NK-92 (cell line): Measurements from ENCODE around the gene SPRYD7.
"Not testable (repeated sequence)": the region's sequence is repeated elsewhere in the genome, so short reads cannot be mapped to it uniquely, and the experiment has no call there.

Source experiments
- DNase-seq: peaks from one replicate; lab custom pipeline; 2025; ENCODE audit not compliant: unreplicated experiment; lab: John Stamatoyannopoulos, UW

Gene SPRYD7

DNA sequence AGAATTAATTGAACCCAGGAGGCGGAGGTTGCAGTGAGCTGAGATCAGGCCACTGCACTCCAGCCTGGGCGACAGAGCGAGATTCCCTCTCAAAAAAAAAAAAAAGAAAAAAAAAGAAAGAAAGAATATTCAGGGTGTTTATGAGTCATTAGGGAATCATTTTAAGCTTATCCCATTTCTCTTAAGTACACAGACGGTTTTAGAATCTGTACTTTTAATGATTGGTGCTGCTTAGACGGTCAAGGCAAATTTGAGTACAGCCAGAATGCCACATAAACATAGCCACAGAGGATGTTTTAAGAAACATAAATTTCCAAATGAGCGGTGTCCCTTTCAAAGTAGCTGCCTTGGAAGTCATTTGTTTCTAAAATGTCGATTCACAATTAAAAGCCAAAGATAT is 2.6 kb downstream of the SPRYD7 start:
- no peak for DNase-seq

DNA sequence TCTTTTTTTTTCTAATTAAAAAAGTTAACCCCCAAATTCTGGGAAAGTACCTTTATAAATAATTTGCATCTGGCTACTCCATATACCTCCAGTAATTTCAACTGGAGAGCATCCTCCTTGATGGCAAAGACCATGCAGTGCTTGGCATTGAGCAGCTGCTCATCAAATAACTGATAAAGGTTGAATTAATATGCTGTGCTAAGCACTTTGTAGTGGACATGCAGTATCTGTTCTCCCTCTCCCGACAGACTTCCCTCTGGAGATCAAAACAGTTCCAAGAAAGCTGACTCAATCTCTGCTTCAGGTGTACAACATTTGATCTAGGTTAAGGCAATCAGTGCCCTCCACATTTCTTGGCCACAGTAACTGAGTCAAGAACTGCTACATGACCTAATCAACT is 3.3 kb downstream of the SPRYD7 start:
- DNase-seq, result no peak

GRCh38 chr13:49932066-49932465 is 4.1 kb downstream of the SPRYD7 start:
- DNase-seq, result no peak

GRCh38 chr13:49927755-49928154 is 8.4 kb downstream of the SPRYD7 start:
- no peak for DNase-seq

- no peak for DNase-seq
These were observed 10.2 kb downstream of the SPRYD7 start for GRCh38 chr13:49925881-49926418.

GRCh38 chr13:49922301-49922700 is 13.8 kb downstream of the SPRYD7 start:
- no peak for DNase-seq

DNA sequence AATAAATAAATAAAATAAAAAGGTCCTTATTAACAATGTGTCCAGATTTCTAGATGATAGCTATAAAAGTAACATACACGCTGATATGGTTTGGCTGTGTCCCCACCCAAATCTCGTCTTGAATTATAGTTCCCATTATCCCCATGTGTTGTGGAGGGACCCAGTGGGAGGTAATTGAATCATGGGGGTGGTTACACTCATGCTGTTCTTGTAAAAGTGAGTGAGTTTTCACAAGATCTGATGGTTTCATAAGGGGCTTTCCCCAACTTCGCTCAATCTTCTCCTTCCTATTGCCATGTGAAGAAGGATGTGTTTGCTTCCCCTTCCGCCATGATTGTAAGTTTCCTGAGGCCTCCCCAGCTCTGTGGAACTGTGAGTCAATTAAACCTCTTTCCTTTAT is 15.2 kb downstream of the SPRYD7 start:
- DNase-seq, result not testable (repeated sequence)

DNA sequence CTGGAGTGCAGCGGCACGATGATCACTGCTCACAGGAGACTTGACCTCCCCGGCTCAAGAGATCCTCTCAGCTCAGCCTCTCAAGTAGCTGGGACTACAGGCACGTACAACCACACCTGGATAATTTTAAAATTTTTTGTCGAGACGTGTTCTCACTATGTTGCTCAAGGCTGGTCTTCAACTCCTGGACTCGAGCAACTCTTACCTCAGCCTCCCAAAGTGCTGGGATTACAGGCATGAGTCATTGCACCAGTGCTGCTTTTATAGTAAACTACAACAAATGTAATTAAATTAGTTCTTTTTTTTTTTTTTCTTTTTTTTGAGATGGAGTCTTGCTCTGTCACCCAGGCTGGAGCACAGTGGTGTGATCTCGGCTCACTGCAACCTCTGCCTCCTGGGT is 18.0 kb downstream of the SPRYD7 start:
- not testable (repeated sequence) for DNase-seq

GRCh38 chr13:49914947-49915346 is 21.2 kb downstream of the SPRYD7 start:
- no peak for DNase-seq

DNA sequence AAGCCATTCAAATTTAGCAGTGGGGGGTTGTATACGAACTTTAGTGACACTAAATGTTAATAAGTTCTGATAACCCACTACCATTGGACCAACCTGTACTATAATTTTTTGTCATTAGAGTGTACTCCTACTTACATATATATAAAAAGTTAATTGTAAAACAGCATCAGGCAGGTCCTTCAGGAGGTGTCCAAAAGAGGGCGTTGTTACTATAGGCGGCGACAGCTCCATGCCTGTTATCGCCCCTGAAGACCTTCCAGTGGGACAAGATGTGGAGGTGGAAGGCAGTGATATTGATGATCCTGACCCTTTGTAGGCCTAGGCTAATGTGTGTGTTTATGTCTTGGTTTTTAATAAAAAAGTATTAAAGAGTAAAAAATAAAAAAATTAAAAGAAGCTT is 27.5 kb downstream of the SPRYD7 start:
- DNase-seq, result no peak

- no peak for DNase-seq
These were observed 31.2 kb downstream of the SPRYD7 start for GRCh38 chr13:49904729-49905456.

- no peak for DNase-seq
These were observed 37.3 kb downstream of the SPRYD7 start for GRCh38 chr13:49898792-49899191.

GRCh38 chr13:49897713-49898112 is 38.4 kb downstream of the SPRYD7 start:
- no peak for DNase-seq

DNA sequence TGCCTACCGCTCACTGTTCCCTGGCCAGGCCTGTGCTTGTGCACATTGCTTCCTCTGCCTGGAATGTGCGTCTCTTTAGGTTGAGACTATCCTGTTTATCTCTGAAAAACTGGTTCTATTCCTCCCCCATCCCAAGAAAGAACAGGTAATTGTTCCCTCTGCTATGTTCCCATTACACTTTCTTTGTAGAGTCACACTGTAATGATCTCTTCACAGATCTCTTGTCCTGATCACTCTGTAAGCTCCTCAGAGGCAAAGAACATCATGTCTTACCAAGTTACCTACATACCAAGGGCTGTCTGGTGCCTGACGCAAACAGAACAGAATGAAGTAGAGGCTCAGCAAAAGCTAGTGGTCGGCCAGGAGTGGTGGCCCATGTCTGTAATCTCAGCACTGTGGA is 40.3 kb downstream of the SPRYD7 start:
- DNase-seq, result no peak

GRCh38 chr13:49893591-49893990 is 42.5 kb downstream of the SPRYD7 start:
- DNase-seq, result no peak

DNA sequence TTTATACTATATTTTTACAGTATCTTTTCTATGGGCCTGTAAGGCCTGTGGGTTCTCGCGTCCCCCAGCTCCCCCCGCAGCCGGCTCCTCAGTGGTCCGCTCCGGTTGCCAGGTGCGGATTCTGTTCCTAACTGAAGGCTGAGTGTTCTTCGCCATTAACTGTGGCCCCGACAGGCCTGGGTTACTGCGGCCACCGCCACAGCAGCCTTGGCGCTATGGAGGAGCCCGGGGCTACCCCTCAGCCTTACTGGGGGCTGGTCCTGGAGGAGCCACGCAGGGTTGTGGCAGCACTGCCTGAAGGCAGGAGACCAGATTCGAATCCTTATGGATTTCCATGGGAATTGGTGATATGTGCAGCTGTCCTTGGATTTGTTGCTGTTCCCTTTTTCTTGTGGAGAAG is 45.8 kb downstream of the SPRYD7 start:
- DNase-seq, result no peak

DNA sequence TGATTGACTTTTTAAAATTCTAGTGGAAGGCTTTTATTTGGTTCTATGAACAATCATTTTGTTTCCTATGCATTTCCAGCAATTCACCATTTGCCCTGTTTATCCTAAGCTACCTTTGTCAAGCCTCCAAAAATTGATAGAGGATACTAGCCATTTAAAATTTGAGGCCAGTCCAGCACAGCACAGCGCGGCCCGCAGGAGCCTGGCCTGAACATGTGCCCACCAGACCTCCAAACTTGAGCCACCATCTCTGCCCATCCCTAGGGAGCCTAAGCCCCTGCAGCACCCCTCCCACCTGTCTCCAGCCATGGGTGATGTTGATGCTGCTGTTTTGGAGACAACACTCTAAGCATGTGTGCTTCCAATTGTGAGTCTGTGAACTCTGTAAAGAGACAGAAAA is 57.5 kb downstream of the SPRYD7 start:
- no peak for DNase-seq

DNA sequence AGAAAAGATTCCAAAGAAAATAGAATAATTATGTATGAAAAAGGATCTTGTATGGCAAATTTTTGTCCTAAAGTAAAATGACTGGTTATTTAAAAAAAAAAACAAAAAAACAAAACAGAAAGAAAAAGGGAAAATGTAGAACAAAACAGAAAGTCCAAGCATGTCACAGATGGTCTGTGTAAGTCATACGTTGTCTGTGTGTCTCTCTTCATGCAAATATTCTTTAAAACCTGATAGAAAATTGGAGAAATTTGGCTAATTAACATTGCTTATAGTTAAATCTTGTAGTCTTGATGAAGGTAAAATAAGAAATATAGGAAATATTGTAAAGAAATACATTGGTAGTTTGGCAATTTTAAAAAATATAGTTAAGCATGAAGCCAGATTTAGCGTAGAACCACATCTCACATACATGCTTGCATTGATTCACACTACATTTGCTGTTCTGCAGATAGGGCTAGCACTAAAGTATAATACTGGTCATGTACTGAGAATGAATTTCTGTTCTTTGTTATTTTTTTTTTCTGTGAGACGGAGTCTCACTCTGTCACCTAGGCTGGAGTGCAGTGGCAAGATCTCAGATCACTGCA is 58.4 kb downstream of the SPRYD7 start:
- DNase-seq, result no peak

DNA sequence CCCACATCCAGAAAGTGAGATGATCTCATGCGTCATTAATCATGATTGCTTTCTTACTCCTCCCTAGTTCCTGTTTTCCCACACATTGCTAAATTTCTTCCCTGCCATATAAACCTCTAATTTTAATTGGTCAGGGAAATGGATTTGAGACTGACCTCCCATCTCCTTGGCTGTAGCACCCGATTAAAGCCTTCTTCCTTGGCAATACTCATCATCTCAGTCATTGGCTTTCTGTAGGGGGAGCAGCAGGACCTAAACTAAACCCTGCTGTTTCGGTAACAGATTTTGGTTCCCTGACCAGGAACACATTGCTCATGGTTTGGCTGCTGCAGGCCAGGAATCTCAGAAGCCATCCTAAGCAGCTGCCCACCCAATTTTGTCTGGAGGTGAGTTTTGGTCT is 61.7 kb downstream of the SPRYD7 start:
- DNase-seq, result no peak

- no peak for DNase-seq
These were observed 66.6 kb downstream of the SPRYD7 start for GRCh38 chr13:49869519-49869918.

GRCh38 chr13:49867834-49868233 is 68.3 kb downstream of the SPRYD7 start:
- DNase-seq, result no peak

- no peak for DNase-seq
These were observed 70.9 kb downstream of the SPRYD7 start for GRCh38 chr13:49865218-49865617.

DNA sequence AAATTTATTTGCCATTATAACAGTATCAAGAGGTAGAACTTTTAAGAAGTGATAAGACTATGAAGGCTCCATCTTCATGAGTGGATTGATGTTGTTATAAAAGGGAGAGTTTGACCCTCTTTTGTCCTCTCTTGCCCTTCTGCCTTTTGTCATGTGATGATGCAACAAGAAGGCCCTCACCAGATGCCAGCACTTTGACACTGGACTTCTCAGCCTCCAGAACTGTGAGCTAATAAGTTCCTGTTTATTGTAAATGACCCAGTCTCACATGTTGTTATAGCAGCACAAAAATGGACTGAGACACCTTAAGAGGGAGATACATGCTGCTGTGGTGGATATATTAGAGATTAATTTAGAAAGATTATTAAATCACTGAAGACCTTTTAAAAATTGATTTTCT is 71.6 kb downstream of the SPRYD7 start:
- no peak for DNase-seq
